Uterus (tissue), 4 donors: ENCODE measurements around the gene XPA. TPM values are rescaled to one million over a fixed set of nuclear protein-coding genes. Genes with fewer than 3 reads are reported as not detected.

Source experiments
- DNase-seq, 2 donors: peaks; one replicate each; pipeline ENCODE4 v3.0.0-alpha.2; 2019 to 2020
- H3K27ac ChIP-seq, 2 donors: fragments of 200-600 bp; sonication (generic); 1 replicate in 1 of 2; 2 replicates in 1 of 2; pipeline ENCODE4 v1.5.1; 2016 to 2018
- H3K27me3 ChIP-seq, 2 donors: fragments of 200-600 bp; sonication (generic); one replicate each; pipeline ENCODE4 v1.5.1; 2018 to 2019; ENCODE audit warnings: control low read depth in 1 of 2
- H3K36me3 ChIP-seq, 2 donors: fragments of 200-600 bp; sonication (generic); one replicate each; pipeline ENCODE4 v1.5.1; 2019; ENCODE audit warnings: control low read depth in 1 of 2
- H3K4me1 ChIP-seq, 2 donors: fragments of 200-600 bp; sonication (generic); one replicate each; pipeline ENCODE4 v1.5.1; 2018 to 2019; ENCODE audit warnings: control low read depth in 1 of 2
- H3K4me3 ChIP-seq, 2 donors: fragments of 200-600 bp; sonication (generic); 1 replicate in 1 of 2; 2 replicates in 1 of 2; pipeline ENCODE4 v1.5.1; 2018 to 2019; ENCODE audit warnings: mild to moderate bottlenecking in 1 of 2
- H3K9me3 ChIP-seq, 2 donors: fragments of 200-600 bp; sonication (generic); one replicate each; pipeline ENCODE4 v1.5.1; 2019; ENCODE audit warnings: control low read depth in 1 of 2
- CTCF ChIP-seq, 4 experiments: fragments of 200-600 bp in 2 of 4; fragments of 450-650 bp in 2 of 4; sonication (generic) in 2 of 4; IDR thresholded peaks; one replicate each; pipeline ENCODE4 v1.5.1; 2016 to 2019; ENCODE audit warnings: antibody characterized with exemption in 4 of 4, mild to moderate bottlenecking in 2 of 4, moderate library complexity in 1 of 4
- POLR2A ChIP-seq, 2 donors: fragments of 450-650 bp; IDR thresholded peaks; one replicate each; pipeline ENCODE4 v1.6.1; 2016; ENCODE audit warnings: antibody characterized with exemption in 2 of 2, mild to moderate bottlenecking in 1 of 2, moderate library complexity in 1 of 2
- intact Hi-C: fragments of 100-400 bp; cut with DNase I; formaldehyde crosslinking; loops from one replicate; pipeline ENCODE4 v1.15.1; 2023; ENCODE audit warnings: low total_unique reads
- total RNA-seq, 4 donors: library from RNA; depleted of rRNA in 3 of 4; stranded (reverse); fragments of >200 nt in 3 of 4; gene quantifications; one replicate each; pipeline versions ENCODE4 v1.1.0 to v1.2.4, GENCODE V29; 2014 to 2023
- donor health status: DM: yes; HTN: yes; CAD: no.

XPA gene
- total RNA-seq, 4 donors from 2014 or later: 10.0 to 31.6 (median 23.7) TPM

DNA sequence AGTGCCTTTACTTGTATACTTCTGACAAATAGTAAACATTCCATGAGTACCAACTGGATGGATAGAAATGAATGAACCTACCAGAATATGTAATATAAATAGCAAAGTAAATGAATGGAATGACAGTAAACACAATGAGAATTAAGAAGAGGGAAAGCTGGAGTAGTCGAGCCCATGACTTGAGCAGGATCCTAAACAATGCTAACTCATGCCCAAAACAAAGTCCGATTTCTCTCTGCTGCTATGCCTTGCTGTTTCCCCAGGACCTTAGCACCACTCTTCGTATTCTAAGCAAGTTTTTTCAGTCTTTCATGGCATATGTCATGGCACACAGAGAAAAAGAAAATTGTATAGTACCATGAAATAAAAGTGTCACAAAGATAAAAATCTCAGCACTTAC is 1.8 kb downstream of the XPA start:
- no peak for TF ChIP-seq POLR2A (IDR thresholded peaks at IDR 0.05)
- TF ChIP-seq CTCF (IDR thresholded peaks at IDR 0.05): no peak
- intact Hi-C loops: no loop called here
- Histone ChIP-seq H3K4me3 (peak overlapping the region in 1 of 2 donors; percentile 55), H3K27me3 (no peaks in the 10 kb centered on the region), H3K4me1 (no peaks in the 10 kb centered on the region), H3K9me3 (no peaks in the 10 kb centered on the region), H3K27ac (no peak overlapping the region), H3K36me3 (no peaks in the 10 kb centered on the region)
- no peak for DNase-seq

- Histone ChIP-seq H3K36me3 (no peaks in the 10 kb centered on the region), H3K9me3 (no peaks in the 10 kb centered on the region), H3K4me3 (no peak overlapping the region), H3K27ac (no peak overlapping the region), H3K4me1 (no peaks in the 10 kb centered on the region), H3K27me3 (no peaks in the 10 kb centered on the region)
- TF ChIP-seq POLR2A (IDR thresholded peaks at IDR 0.05) (no peak), CTCF (IDR thresholded peaks at IDR 0.05) (no peak)
- DNase-seq: no peak
- intact Hi-C loops: no loop called here
These were observed 2.4 kb downstream of the XPA start for GRCh38 chr9:97694769-97695168.

DNA sequence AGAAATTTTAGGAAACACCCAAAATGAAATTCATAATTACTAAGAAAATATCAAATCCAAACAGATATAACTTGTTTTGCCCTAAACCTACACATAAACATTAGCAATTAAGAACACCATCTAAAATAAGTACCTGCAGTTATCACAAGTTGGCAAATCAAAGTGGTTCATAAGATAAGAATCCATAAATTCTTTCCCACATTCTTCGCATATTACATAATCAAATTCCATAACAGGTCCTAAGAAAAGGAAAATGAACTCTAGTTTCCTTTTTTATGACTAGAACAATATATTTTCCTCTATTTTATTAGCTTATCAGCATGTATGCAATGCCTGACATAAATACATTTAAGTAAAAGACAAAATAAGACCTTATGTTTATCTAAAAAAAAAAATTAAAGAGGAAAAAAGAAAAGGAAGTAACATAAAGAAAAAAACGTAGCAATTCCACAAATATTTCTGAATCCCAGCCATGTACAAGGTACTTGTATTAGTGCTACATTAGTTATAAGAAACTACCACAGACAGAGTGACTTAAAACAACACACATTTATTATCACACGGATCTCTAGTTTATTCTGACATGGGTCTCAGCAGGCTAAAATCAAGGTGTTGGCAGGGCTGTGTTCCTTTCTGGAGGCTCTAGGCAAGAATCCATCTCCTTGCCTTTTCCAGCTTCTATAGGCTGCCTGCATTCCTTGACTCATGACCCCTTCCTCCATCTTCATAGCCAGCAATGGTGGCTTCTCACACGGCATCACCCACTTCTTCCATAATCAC is 7.5 kb downstream of the XPA start:
- Histone ChIP-seq H3K4me3 (no peak overlapping the region), H3K27me3 (no peaks in the 10 kb centered on the region), H3K36me3 (no peaks in the 10 kb centered on the region), H3K27ac (no peak overlapping the region), H3K9me3 (no peaks in the 10 kb centered on the region), H3K4me1 (no peaks in the 10 kb centered on the region)
- intact Hi-C loops: no loop called here
- TF ChIP-seq POLR2A (IDR thresholded peaks at IDR 0.05) (no peak), CTCF (IDR thresholded peaks at IDR 0.05) (no peak)
- DNase-seq: no peak

DNA sequence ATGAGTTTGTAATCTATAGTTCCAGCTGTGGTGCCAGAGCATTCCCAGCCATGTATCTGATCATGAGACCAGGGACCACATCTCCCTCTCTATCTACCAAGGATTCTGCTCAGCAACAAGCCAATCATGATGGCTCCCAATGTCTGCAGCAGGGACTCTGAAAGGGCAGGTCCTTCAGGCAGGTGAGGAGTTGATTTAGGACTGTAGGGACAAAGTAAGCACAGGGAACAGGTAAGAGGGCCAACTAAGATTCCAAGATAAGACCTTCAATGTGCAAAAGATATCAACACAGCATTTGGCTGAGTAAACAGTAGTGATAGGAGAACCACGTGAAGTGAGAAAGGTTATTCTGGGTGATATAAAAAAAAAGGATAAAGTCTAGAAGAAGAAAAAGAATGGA is 8.5 kb downstream of the XPA start:
- no peaks in the 10 kb centered on the region for H3K36me3 ChIP-seq
- TF ChIP-seq CTCF (IDR thresholded peaks at IDR 0.05) (no peak), POLR2A (IDR thresholded peaks at IDR 0.05) (no peak)

DNA sequence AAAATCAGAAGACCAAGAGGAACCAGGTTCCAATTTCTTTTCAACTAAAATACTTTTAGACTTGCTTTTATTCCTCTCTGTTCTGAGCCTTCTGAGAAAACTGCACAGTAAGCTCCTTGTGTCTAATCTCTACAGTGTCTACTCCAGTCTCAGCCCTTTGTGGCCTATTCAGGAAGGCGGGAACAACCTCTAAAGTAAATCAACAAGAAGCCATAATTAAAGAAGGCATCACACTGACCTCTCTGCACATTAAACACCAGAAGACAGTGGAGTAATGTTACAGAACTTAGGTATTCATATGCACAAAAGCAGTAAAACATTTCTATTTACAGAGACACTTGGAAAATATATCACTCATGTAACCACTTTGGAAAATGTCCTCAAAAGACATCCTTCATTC is 14.9 kb downstream of the XPA start:
- Histone ChIP-seq H3K27ac (no peak overlapping the region), H3K4me3 (no peak overlapping the region), H3K36me3 (no peaks in the 10 kb centered on the region), H3K4me1 (no peaks in the 10 kb centered on the region), H3K9me3 (no peaks in the 10 kb centered on the region), H3K27me3 (no peaks in the 10 kb centered on the region)
- DNase-seq: no peak
- intact Hi-C loops: no loop called here
- no peak for TF ChIP-seq POLR2A (IDR thresholded peaks at IDR 0.05)
- TF ChIP-seq CTCF (IDR thresholded peaks at IDR 0.05): no peak

More for the DNA sequence above, 8.5 kb downstream of the XPA start:
- no peaks in the 10 kb centered on the region for H3K4me1 ChIP-seq
- no peak overlapping the region for H3K27ac ChIP-seq
- no peaks in the 10 kb centered on the region for H3K9me3 ChIP-seq
- no peaks in the 10 kb centered on the region for H3K27me3 ChIP-seq
- DNase-seq: no peak
- intact Hi-C loops: no loop called here
- H3K4me3 ChIP-seq: no peak overlapping the region
